ENCODE measurements around the gene BNC2.

Gene BNC2

DNA sequence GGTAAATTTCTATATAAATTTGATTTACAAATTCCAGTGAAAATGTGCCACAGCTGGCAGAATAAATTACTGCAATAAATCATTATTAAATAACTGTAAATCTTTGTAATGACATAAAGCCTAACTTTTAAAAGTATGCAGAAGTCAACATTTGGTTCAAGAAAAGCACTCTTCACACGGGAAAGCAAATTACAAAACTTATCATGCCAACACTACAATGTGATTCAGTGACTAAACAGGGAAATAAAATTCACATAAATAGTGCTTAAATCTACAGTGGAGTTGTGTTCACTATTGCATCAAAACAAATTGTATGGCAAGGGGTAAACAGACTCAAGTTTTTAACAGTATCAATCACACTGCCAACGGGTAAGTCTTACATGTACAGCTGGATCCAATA, 117.2 kb downstream of the BNC2 start:
- DNase-seq = no peak

DNA sequence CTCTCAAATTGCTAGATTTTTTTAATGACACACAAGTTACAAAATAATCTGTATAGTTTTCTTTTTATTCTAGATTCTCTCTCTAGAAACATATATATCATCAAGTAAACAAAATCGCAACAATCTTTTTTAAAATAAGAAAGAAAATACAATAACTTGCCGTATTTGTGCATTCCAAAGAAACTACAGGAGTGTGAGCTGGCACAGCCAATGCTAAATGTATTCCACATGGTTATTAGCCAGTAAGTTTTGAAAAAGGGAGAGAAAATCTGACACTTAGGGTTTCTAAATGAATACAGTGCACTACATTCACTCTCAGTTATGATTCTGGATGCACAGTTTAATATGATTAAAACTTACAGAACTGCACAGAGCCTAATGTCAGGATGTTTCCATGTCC, 117.9 kb downstream of the BNC2 start:
- DNase-seq = no peak

DNA sequence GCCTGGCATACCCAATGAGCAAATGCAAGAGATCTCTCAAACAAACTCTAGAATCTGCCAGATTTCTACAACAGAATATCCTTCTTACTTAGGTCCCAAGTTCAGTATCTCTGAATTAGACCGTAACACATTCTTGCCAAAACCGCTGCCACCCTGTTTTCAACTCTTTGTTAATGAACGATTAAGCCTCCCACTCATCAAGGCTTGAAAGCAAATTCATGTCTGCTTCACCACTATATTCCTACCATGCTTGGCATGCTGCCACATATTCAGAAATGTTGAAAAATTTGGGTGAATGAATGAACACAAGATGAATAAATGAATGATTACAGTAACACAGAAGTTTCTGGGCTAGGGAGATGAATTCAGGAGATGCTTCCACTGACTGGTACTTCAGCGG, 119.9 kb downstream of the BNC2 start:
- DNase-seq = no peak

DNA sequence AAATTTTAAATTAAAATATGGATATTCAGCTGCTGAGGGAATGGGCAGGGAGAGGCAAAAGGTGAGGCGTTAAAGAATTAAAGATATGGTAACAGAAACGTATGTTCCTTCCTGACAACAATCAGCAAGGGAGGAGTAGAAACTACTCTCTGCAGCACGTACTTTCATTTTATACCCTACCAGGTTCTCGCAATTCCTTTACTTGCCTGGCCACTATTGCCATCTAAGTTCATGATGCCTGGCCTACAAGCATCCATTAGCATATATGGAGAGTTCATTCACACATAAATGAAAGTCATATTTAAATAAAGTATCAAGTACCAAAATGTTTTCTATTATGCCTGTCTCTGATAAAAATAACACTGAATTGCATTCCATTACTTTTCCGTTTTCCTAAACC, 125.1 kb downstream of the BNC2 start:
- no peak for DNase-seq

DNA sequence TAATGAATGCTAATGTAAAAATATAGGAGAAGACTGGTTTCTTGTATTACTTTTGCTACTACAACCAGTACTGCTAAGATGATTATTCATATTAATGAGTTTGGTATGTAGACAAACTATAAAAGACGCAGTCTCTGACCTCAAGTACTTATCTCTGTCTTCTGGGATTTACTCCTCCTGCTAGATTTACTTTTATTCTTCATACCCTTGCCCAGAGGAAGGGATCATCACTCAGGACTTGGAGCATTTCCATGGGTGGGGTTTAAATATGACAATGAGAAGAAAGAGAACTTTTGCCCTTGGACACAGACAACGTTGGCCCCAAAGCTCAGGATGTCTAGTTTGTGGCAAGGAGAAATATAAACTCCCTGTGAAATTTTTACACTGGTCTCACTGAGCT, 126.1 kb downstream of the BNC2 start:
- no peak for DNase-seq

DNA sequence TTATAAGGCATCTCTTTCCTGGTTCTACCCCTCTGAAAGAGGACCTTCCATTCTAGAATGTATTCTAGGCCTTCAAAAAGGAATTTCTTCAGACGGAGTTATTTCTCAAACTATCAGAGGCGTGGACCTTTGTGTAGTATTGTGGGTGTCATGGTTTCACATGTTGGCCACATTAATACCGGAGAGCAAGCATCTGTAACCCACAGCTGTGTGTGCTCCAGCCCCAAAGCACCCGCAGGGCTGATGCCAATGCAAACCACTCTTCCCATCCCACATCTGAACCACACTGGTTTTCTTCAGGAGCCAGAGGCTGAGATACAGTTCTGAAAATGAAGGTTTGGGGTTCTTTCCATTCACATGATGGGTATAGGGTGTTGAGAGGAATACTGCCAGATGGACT, 127.1 kb downstream of the BNC2 start:
- no peak for DNase-seq

DNA sequence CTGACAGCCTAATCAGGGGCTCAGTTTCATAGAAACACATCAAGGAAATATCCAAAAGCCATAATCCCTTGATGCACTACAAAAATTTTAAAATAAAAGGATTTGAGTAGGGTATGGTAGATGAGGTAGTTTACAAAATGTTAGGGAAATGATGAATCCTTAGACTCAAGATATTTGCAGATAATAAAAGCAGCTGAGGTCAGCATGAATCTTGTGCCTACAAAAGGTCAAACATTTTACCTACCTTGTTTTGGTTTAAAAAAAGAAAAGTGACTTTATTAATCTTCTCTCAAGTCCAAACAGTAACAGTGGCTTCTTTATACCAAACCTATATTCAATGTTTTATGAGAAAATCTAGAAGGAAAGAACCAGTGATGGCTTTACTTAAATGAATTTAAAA, 135.5 kb downstream of the BNC2 start:
- DNase-seq = no peak

DNA sequence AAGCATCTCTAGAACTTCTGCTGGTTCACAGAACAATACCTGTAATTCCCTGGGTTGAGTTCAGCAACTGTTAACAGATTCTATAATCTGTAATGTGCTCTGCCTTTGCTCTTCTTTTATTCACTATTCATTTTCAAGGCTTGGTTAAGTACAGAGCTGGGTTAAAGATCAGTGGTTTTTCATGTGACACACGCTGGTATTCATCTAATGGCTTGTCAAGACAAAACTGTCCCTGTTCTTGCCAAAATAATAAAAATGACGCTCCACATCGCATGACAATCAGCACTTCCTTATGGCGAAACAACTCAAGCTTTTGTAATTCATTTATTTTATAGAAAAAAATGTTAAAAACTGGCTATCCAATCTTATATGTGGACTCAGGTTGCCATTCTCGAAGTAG, 137.9 kb downstream of the BNC2 start:
- DNase-seq = no peak

DNA sequence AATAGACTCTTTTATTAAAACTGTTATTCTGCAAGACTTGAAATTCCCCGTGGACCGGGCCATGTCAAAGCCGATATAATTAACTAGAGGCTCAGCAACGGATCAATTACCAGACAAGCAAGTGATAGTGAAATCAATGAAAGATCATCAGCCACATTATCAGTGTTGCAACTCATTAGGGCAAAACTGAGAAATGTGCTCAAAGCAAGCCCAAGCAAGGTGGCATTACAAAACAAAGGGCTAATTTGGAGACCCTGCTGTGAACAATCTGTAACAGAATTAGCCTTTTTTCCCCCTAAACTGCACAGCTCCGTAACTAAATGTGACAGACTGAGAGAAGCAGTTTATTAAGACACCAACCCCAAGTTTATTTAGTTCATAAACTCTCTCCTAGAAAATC, 140.3 kb downstream of the BNC2 start:
- no peak for DNase-seq

DNA sequence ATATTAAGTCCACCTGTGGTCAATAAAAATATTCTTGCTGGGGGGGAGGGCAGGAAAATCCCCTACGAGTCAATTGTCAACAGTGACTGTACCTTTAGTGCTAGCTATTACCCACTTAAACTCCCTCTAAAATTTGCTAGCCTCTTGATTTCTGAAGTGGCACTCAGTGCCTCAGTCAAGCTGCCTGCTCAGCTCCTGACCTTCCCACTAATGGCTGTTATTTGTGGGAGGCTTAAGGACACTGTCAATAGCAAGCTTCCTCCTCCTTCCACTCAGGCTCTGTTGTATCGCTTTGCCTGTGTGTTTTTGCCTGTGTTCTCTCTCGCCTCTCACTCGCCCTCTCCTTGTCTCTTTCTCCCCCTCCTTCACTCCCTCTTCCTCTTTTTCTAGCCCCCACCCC, 140.8 kb downstream of the BNC2 start:
- DNase-seq = no peak

DNA sequence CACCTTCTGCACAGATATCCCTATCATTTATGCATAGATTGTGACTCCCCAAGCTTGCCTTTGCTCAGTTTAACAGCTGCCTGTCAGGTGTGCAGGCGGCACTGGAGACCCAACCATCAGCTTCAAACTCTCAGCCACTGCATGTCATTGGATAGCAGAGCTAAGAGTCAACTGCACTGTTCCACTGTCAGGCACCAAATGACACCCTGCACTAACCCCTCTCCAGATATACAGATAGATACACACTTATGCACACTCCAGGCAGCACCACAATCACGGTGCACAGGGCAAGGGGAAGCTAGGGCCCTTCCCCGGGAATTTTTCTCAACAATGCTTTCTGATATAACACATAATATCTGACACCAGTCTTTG, 142.3 kb downstream of the BNC2 start:
- DNase-seq = no peak

DNA sequence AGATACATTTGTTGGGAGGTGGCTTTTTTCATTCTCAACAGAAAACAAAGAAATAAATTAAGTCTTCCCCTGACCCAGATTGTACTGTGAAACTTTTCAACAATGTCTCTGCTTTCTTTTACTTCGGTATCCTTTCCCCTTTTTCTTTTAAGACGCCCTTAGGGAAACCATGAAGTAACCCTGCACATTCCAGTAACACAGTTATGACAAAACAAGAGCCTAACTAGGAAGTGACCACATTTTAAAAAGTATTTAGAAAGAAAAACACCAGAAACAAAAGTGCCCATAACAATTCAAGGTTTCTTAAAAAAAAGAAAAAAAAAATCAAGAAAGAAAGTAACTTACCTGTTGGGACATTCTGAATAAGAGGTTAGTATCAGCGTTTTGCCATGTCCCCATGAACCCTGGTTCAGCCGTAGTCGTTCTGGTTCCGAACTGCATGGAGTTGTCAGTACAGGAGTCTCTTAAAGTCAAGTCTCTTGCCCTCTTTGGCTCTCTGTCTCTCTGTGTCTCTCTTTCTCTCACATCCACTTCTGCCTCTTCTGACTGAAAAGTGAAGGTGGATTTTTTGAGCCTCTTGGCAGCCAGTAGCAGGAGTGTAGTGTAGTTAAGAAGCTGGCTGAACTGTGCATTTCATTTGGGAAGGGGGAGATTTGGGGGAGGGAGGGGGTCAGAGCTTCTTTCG, 142.9 kb downstream of the BNC2 start:
- DNase-seq = no peak

DNA sequence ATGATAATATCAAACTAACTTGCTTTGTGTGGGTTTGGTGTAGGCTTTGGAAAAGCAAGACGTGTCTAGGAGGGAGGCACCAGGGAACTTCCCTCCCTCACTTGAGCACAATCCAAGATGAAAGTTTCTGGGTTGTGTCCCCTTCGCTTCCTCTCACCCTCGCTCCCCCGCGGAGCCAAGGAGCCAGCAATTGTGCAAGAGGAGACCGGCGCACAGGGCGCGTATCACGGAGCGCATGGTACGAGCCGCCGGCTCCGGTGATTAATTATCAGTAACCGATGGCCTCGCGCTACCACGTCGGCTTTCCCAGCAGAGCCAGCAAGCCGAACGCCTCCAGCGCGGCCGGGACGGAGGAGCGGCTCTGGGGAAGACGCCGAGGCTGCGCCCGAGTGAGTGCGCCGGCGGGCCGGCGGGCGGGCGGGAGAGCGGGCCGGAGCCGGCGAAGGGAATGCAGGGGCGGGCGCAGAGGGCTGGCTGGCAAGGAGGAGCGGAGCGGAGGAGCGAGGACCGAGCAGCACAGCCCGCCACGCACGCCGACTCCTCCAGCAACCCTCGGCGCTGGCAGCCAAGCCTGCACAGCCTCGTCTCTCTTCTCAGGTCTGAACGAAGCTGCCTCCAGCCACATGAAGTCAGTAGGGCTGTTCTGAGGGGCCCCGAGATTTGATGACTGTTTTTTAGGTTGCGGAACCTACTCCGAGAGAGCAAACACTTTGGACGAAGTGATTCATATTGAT, 143.6 kb downstream of the BNC2 start:
- no peak for DNase-seq

DNA sequence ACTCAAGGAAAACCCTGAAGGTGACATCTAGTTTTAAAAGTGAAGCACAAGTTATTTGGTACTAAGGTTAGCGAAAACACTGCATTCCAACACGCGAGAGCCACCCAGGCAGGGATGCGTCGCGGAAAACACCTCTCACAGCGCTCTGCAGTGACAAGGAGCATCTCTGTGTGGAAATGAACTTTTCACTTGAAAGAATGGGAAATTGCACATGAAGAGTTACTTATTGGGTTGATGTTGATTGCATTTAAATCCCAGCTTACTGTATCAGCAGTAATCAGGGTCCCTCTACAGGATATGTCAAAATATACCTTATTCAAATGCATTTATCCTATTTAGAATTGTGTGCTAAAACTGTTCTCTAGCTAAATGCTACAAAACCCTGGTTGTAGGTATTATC, 144.4 kb downstream of the BNC2 start:
- no peak for DNase-seq

DNA sequence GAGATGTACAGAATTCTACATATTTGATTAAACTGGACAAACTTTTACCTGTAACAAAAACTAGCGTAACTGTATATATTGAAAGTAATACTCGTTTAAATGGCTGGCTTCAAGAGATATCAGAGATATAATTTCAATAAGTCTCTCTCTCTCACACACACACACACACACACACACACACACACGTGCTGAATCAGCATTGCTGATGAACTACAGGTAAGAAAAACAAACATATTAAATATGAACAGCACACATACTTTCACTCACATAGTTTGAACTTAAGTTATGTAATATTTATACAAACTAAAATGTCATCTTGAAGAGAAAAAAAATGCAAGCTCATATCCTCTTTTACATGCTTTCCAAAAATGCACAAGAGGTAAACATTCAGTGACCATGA, 145.4 kb downstream of the BNC2 start:
- DNase-seq = no peak

DNA sequence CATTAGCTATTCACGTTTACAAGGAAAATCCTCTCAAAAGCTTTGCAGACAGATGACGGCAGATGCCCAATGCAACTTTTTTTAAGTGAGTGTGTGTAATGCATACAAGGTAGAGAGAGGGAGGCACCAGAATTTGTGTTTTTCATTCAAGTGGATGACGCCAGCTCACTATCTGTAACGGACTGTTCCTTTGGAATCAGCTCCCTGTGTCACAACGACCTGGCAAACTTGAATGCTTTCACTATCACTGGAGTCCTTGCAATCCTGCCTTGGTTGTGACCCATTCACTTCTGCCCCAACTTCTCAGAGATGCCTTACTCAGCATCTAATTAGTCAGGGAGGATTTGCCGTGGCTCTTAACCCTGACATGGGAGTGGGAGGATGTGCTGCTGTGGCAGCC, 148.5 kb downstream of the BNC2 start:
- no peak for DNase-seq

DNA sequence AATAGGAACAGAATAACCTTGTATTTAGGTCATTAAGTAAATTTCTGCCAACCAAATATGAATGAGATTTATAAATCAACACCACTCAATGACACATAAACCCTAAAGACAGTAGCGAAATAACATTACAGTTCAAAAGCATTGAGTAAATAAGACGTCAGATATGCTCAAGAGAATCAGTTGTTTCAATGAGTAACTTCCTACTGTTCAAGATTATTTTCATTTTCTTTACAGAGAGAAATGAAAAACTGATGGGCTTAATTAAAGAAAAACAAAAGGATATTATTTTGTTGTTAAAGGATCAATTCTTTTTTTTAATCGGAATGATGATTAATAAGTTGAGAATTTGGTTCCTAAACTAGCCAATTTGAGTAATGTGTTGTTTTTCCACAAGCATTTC, 150.1 kb downstream of the BNC2 start:
- DNase-seq = no peak

DNA sequence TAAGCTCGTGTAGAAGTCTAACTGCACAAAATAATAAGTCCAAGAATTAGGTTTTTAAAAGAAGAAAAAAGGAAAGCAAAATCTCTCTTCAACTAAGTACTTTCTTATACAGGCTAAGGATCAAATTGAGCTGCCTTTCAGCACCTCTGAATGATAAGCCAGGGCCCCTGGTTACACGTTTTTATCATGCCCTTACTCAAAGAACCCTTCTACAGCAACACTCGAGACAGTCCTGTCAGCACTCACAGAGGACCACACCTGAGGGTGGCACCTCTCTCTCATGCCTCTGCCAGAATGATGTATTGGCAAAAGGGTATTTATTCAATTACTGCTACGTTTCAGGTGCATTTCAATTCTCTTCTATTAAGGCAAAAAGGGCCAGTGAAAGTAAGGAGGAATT, 150.5 kb downstream of the BNC2 start:
- DNase-seq = no peak

DNA sequence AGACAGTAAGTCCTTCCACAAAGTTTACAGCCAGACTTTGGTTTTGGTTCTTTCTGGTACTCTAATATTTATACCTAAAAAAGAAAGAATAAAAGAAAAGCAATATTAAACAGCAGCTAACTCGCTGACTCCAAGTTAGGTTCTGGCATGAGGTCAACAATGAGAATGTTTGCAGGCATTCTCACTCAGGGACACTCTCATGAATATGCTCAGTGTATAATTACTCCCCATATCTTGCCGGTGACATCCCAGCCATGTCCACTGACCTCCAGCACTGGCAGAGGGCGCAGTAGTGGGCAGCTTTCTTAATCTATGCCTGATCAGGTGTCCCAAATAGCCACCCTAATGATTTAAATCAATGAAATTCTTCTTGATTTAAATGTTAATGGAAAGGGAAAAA, 151.5 kb downstream of the BNC2 start:
- DNase-seq = no peak

DNA sequence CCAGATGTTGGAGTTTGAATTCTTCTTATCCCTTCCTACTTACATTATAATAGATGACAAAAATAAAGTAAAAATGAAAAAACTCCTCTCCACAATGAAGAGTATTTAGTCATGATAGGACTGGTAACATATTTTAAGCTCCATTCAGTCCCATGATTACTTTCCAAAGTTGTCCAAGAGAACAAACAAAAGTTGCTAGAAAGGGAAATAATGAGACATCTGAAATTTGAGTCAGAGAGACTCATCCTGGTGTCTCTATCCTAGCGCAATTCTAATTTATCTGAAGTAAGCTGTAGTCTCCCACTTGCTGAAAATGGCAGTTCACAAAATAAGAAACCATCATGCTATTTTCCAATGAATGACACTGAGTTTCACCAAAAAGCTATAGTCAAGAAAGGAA, 152.2 kb downstream of the BNC2 start:
- DNase-seq = no peak

DNA sequence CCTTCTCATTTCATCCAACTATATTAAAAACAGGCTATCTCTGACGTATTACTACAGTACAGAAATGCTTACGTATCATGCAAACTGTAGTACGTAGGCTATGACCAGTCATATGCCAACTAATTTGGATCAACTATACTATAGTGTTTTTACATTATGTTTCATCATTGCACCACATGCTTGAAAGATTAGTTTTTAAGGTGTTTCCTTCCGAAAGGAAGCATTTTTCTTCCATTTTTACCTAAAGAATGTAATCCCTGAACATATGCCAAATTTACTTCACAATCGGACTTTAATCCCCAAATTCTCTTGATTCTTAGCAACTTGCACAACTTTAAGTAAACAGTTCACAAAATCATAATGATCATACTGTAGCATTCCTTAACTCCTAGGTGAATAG, 153.9 kb downstream of the BNC2 start:
- DNase-seq = no peak

DNA sequence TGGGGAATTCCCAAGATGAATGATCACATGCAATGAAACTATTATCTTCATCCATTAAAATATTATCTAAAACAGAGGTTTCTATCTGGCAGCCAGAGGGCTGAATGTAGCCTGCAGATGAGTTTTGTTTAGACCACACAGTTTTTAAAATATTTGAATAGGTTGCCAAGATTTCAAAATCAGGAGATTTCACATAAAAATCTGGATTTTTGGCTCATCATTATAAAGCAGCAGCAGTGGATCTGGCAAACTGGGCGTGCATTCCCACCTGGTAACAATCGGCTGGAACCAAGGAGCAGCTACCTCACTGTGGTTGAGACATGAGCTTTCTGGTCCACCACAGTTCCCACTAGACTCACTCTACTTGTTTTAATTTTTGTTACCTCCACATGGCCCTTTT, 155.1 kb downstream of the BNC2 start:
- no peak for DNase-seq

DNA sequence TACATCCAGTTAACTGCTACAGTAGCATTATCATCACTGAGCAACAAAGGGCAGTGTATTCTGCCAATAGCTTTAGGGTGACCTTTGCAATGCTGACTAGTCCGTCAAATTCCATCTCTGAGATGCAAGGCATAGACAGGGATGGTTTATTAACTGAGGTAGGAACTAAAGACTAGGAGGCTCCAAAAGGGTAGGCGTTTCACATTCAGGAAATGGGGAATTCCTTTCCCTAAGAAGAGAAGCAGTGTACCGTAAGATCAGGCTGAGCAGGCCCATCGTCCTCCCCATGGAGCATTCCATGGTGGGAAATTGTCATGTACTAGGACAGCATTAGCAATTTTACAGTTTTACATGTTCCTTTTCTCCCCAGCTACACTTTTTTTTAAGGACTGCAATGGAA, 157.7 kb downstream of the BNC2 start:
- no peak for DNase-seq

DNA sequence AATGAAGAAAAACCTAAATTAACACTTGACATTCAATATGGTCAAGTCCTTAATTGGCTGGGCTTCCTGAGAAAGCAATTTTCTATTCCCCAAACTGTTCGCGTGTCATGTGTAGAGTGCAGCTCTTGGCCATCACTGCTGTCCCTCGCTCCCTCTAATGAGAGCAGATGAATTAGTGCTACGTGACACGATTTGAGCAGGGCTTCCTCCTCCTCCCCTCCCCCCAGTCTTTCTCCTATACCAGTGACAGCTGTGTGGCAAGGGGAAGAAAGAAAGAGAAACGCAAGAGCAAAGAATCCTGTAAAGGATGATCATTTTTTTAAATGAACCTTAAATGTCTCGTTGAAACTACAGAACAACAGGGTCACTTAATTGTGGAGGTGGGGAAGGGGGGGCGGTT, 159.6 kb downstream of the BNC2 start:
- DNase-seq = no peak

DNA sequence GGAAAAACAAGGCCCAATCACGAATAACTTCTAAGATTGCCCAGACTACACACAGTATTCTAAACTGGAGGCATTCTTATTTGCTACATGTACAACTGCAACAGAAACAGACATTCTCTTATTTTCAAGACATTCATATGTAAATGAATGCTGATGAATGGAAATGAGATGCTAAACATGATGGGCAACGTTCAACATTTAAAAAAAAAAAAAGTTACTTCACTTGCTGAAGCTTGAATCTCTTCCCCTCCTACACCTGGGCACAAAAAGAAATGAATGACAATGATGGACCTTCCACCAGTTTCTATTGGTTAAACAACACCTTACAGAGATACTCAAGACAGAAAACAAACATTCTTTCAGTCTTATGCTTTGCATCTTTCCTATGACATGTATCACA, 160.5 kb downstream of the BNC2 start:
- no peak for DNase-seq
